Stimulated activated CD8-positive, alpha-beta memory T cell treated with anti-CD3 and anti-CD28 coated beads, Interleukin-2, amount 100 ng/mL, for 1 hour (primary cell): ENCODE results near the gene GMCL1.
"Not testable (repeated sequence)": the region's sequence is repeated elsewhere in the genome, so short reads cannot be mapped to it uniquely, and the experiment has no call there.

ENCODE experiments used
- DNase-seq, 2 donors: peaks; one replicate each; pipeline ENCODE4 v3.0.0-alpha.2; 2020; ENCODE audit warnings: low read depth in 2 of 2

The GMCL1 gene

GRCh38 chr2:69807821-69808540 lies 21.5 kb upstream of the GMCL1 start:
- DNase-seq = no peak

- no peak for DNase-seq
Measured at GRCh38 chr2:69810550-69810949, 18.9 kb upstream of the GMCL1 start.

- DNase-seq = no peak
Measured at GRCh38 chr2:69811018-69811417, 18.4 kb upstream of the GMCL1 start.

- no peak for DNase-seq
Measured at GRCh38 chr2:69811591-69811990, 17.9 kb upstream of the GMCL1 start.

GRCh38 chr2:69815717-69816116 lies 13.7 kb upstream of the GMCL1 start:
- no peak for DNase-seq

GRCh38 chr2:69816923-69817542 lies 12.4 kb upstream of the GMCL1 start:
- peak; percentile 46 to 50 for DNase-seq

GRCh38 chr2:69817729-69818501 lies 11.5 kb upstream of the GMCL1 start:
- no peak for DNase-seq

- no peak for DNase-seq
Measured at GRCh38 chr2:69827796-69828540, 1.5 kb upstream of the GMCL1 start.

GRCh38 chr2:69828938-69829255 lies 563 bp upstream of the GMCL1 start:
- no peak for DNase-seq

- peak; percentile 5 to 10 for DNase-seq
Measured at GRCh38 chr2:69830045-69830905, 815 bp downstream of the GMCL1 start.

- DNase-seq = not testable (repeated sequence)
Measured at GRCh38 chr2:69830906-69831241, 1.4 kb downstream of the GMCL1 start.

GRCh38 chr2:69831354-69831905 lies 2.0 kb downstream of the GMCL1 start:
- no peak for DNase-seq

- no peak for DNase-seq
Measured at GRCh38 chr2:69833752-69834151, 4.3 kb downstream of the GMCL1 start.

- no peak for DNase-seq
Measured at GRCh38 chr2:69835666-69836065, 6.2 kb downstream of the GMCL1 start.

- DNase-seq = no peak
Measured at GRCh38 chr2:69836316-69836715, 6.9 kb downstream of the GMCL1 start.

- no peak for DNase-seq
Measured at GRCh38 chr2:69837533-69837932, 8.1 kb downstream of the GMCL1 start.

GRCh38 chr2:69843993-69844392 lies 14.5 kb downstream of the GMCL1 start:
- no peak for DNase-seq

GRCh38 chr2:69844560-69844959 lies 15.1 kb downstream of the GMCL1 start:
- DNase-seq = no peak

GRCh38 chr2:69846182-69847067 lies 17.0 kb downstream of the GMCL1 start:
- no peak for DNase-seq
